Neural progenitor cell (in vitro differentiated cells): ENCODE data around the gene ITPK1. TPM values are rescaled to one million over a fixed set of nuclear protein-coding genes. Genes with fewer than 3 reads are reported as not detected.

Source experiments
- DNase-seq: peaks from one replicate; pipeline ENCODE4 v3.0.0-alpha.2; 2016; ENCODE audit warnings: low spot score
- H2AFZ ChIP-seq: fragments of 200-600 bp; sonication (generic); replicated peaks from 2 replicates; pipeline ENCODE4 v1.6.1; 2016; ENCODE audit warnings: antibody characterized with exemption
- H3F3A ChIP-seq: fragments of 200-600 bp; sonication (generic); 2 replicates; pipeline ENCODE4 v1.6.1; 2016; ENCODE audit warnings: antibody characterized with exemption, low read depth
- H3K27ac ChIP-seq: fragments of 200-600 bp; sonication (generic); 2 replicates; pipeline ENCODE4 v1.5.1; 2016; ENCODE audit warnings: mild to moderate bottlenecking
- H3K27me3 ChIP-seq: fragments of 200-600 bp; sonication (generic); 2 replicates; pipeline ENCODE4 v1.6.1; 2016; ENCODE audit warnings: mild to moderate bottlenecking, moderate library complexity
- H3K36me3 ChIP-seq: fragments of 200-600 bp; sonication (generic); 2 replicates; pipeline ENCODE4 v1.5.1; 2016
- H3K4me1 ChIP-seq: fragments of 200-600 bp; sonication (generic); 2 replicates; pipeline ENCODE4 v1.6.1; 2016; ENCODE audit warnings: mixed run types
- H3K4me2 ChIP-seq: fragments of 200-600 bp; sonication (generic); 2 replicates; pipeline ENCODE4 v1.6.1; 2016
- H3K4me3 ChIP-seq: fragments of 200-600 bp; sonication (generic); 2 replicates; pipeline ENCODE4 v1.5.1; 2016
- H3K79me2 ChIP-seq: fragments of 200-600 bp; sonication (generic); 2 replicates; pipeline ENCODE4 v1.6.1; 2016; ENCODE audit warnings: low read depth
- H3K9ac ChIP-seq: fragments of 200-600 bp; sonication (generic); 2 replicates; pipeline ENCODE4 v1.6.1; 2016
- H3K9me3 ChIP-seq: fragments of 200-600 bp; sonication (generic); 2 replicates; pipeline ENCODE4 v1.5.1; 2016; ENCODE audit warnings: low read depth
- H4K20me1 ChIP-seq: fragments of 200-600 bp; sonication (generic); 2 replicates; pipeline ENCODE4 v1.6.1; 2016; ENCODE audit warnings: low read depth
- H3K27ac Mint-ChIP-seq: 3 replicates; pipeline ENCODE4 v1.8.0; 2021; ENCODE audit warnings: mixed read lengths
- H3K27me3 Mint-ChIP-seq: 2 replicates; pipeline ENCODE4 v1.8.0; 2022; ENCODE audit warnings: low read depth, mild to moderate bottlenecking, inconsistent platforms, moderate library complexity, mixed read lengths; ENCODE audit not compliant: insufficient read depth
- H3K36me3 Mint-ChIP-seq: 3 replicates; pipeline ENCODE4 v1.8.0; 2021; ENCODE audit warnings: mixed read lengths
- H3K4me1 Mint-ChIP-seq: 3 replicates; pipeline ENCODE4 v1.8.0; 2021; ENCODE audit warnings: mixed read lengths
- H3K4me3 Mint-ChIP-seq: 3 replicates; pipeline ENCODE4 v1.8.0; 2021; ENCODE audit warnings: mild to moderate bottlenecking, moderate library complexity, mixed read lengths
- H3K9me3 Mint-ChIP-seq: 3 replicates; pipeline ENCODE4 v1.8.0; 2020; ENCODE audit warnings: mixed read lengths
- CTCF ChIP-seq: fragments of 200-600 bp; sonication (generic); IDR thresholded peaks from 2 replicates; pipeline ENCODE4 v1.5.1; 2017; ENCODE audit warnings: antibody characterized with exemption, mild to moderate bottlenecking
- EZH2 ChIP-seq: fragments of 200-600 bp; sonication (generic); IDR thresholded peaks from 2 replicates; pipeline ENCODE4 v1.6.1; 2017; ENCODE audit warnings: antibody characterized with exemption, mild to moderate bottlenecking, moderate library complexity
- EZH2phosphoT487 ChIP-seq: fragments of 200-600 bp; sonication (generic); IDR thresholded peaks from 2 replicates; pipeline ENCODE4 v1.6.1; 2017; ENCODE audit warnings: antibody characterized with exemption
- total RNA-seq: library from RNA; depleted of rRNA; stranded (reverse); fragments of >200 nt; gene quantifications from 2 replicates; pipeline ENCODE4 v1.2.3, GENCODE V29; 2015; ENCODE audit warnings: low replicate concordance

Gene ITPK1
- total RNA-seq, 1 donor from 2014 or later = 25.8 TPM

- Mint-ChIP-seq H3K36me3 (no peaks in the 10 kb centered on the region), H3K4me1 (peaks cover 66% of the 10 kb centered on the region), H3K27me3 (peaks cover 54% of the 10 kb centered on the region), H3K27ac (no peak overlapping the region), H3K4me3 (no peak overlapping the region), H3K9me3 (peaks cover 6% of the 10 kb centered on the region)
- Histone ChIP-seq H3K27me3 (peaks cover 33% of the 10 kb centered on the region), H3K4me1 (peaks cover 48% of the 10 kb centered on the region), H3K9ac (no peak overlapping the region), H3K9me3 (no peaks in the 10 kb centered on the region), H3K79me2 (peaks cover 14% of the 10 kb centered on the region), H3K4me3 (no peak overlapping the region), H2AFZ (no peak overlapping the region), H4K20me1 (peaks cover 99% of the 10 kb centered on the region), H3K27ac (no peak overlapping the region), H3K36me3 (no peaks in the 10 kb centered on the region), H3F3A (peaks cover 21% of the 10 kb centered on the region), H3K4me2 (peak overlapping the region; percentile 34)
- no peak for TF ChIP-seq EZH2
- no peak for TF ChIP-seq CTCF
- TF ChIP-seq EZH2phosphoT487 = peak; percentile 47
- peak; percentile 86 for DNase-seq
Measured at GRCh38 chr14:93045211-93045674, 70.5 kb downstream of the ITPK1 start.

GRCh38 chr14:93044556-93044955, 71.2 kb downstream of the ITPK1 start:
- no peak overlapping the region for H2AFZ ChIP-seq
- peaks cover 6% of the 10 kb centered on the region for H3K9me3 Mint-ChIP-seq
- peaks cover 99% of the 10 kb centered on the region for H4K20me1 ChIP-seq
- no peaks in the 10 kb centered on the region for H3K36me3 ChIP-seq
- no peaks in the 10 kb centered on the region for H3K9me3 ChIP-seq
- H3K36me3 Mint-ChIP-seq = no peaks in the 10 kb centered on the region
- H3K4me3 ChIP-seq = no peak overlapping the region
- H3K27me3 Mint-ChIP-seq = peaks cover 51% of the 10 kb centered on the region
- TF ChIP-seq EZH2phosphoT487 (no peak), CTCF (no peak), EZH2 (no peak)
- H3K4me2 ChIP-seq = peak overlapping the region; percentile 34
- no peak for DNase-seq
- H3K79me2 ChIP-seq = peaks cover 14% of the 10 kb centered on the region
- H3K4me1 Mint-ChIP-seq = peaks cover 63% of the 10 kb centered on the region
- H3K4me3 Mint-ChIP-seq = no peak overlapping the region
- H3K27me3 ChIP-seq = peaks cover 33% of the 10 kb centered on the region
- H3F3A ChIP-seq = peaks cover 21% of the 10 kb centered on the region
- peaks cover 43% of the 10 kb centered on the region for H3K4me1 ChIP-seq
- no peak overlapping the region for H3K9ac ChIP-seq
- H3K27ac Mint-ChIP-seq = no peak overlapping the region
- no peak overlapping the region for H3K27ac ChIP-seq

GRCh38 chr14:93044121-93044520, 71.6 kb downstream of the ITPK1 start:
- Histone ChIP-seq H3K9me3 (no peaks in the 10 kb centered on the region), H3K27me3 (peaks cover 33% of the 10 kb centered on the region), H3K36me3 (no peaks in the 10 kb centered on the region), H3K4me1 (peaks cover 43% of the 10 kb centered on the region), H4K20me1 (peaks cover 99% of the 10 kb centered on the region), H3K27ac (no peak overlapping the region), H3K79me2 (peaks cover 14% of the 10 kb centered on the region), H3K4me2 (no peak overlapping the region), H2AFZ (no peak overlapping the region), H3F3A (peaks cover 21% of the 10 kb centered on the region), H3K9ac (no peak overlapping the region), H3K4me3 (no peak overlapping the region)
- peaks cover 50% of the 10 kb centered on the region for H3K27me3 Mint-ChIP-seq
- H3K4me1 Mint-ChIP-seq = peaks cover 59% of the 10 kb centered on the region
- TF ChIP-seq EZH2phosphoT487 = no peak
- TF ChIP-seq CTCF = no peak
- TF ChIP-seq EZH2 = no peak
- no peaks in the 10 kb centered on the region for H3K36me3 Mint-ChIP-seq
- no peak for DNase-seq
- no peak overlapping the region for H3K27ac Mint-ChIP-seq
- no peak overlapping the region for H3K4me3 Mint-ChIP-seq
- H3K9me3 Mint-ChIP-seq = peaks cover 4% of the 10 kb centered on the region
